Measurements from ENCODE around the gene TNFSF8.

The TNFSF8 gene

GRCh38 chr9:114965564-114965963 is 35.2 kb upstream of the TNFSF8 start (continued):
- TF ChIP-seq ZFP41 (tag by site-specific recombination; IDR thresholded peaks at IDR 0.05; ENCODE audit: borderline replicate concordance) (no peak), ZFP69B (tag by site-specific recombination; IDR thresholded peaks at IDR 0.05) (no peak), ZNF580 (tag by site-specific recombination; IDR thresholded peaks at IDR 0.05) (no peak), ZNF544 (tag by site-specific recombination; IDR thresholded peaks at IDR 0.05) (no peak), ZSCAN16 (tag by site-specific recombination; IDR thresholded peaks at IDR 0.05) (no peak), ZNF555 (tag by site-specific recombination; conservative IDR thresholded peaks at IDR 0.05) (no peak)

- ChIA-PET POLR2A (no interaction called here), CTCF (no interaction called here)
- no peaks in the 10 kb centered on the region for H3K4me1 ChIP-seq (ENCODE audit: control insufficient read depth, insufficient read depth, low read length)
- no peak overlapping the region for H3K4me3 ChIP-seq (ENCODE audit: low read depth, low read length)
- no peaks in the 10 kb centered on the region for H3K36me3 ChIP-seq (ENCODE audit: control insufficient read depth in 2 of 2, insufficient read depth in 1 of 2, low read length in 2 of 2)
- no peaks in the 10 kb centered on the region for H3K9me3 ChIP-seq (ENCODE audit: control insufficient read depth, insufficient read depth, low read depth, low read length)
- no peak overlapping the region for H3K27ac ChIP-seq (ENCODE audit: extremely low read depth, low read depth, low read length)
- TF ChIP-seq SETDB1 (IDR thresholded peaks at IDR 0.05; ENCODE audit: insufficient read length, low read length), result peak; percentile 84
- TF ChIP-seq, protein P1, sequence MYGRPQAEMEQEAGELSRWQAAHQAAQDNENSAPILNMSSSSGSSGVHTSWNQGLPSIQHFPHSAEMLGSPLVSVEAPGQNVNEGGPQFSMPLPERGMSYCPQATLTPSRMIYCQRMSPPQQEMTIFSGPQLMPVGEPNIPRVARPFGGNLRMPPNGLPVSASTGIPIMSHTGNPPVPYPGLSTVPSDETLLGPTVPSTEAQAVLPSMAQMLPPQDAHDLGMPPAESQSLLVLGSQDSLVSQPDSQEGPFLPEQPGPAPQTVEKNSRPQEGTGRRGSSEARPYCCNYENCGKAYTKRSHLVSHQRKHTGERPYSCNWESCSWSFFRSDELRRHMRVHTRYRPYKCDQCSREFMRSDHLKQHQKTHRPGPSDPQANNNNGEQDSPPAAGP (tag by site-specific recombination; IDR thresholded peaks at IDR 0.05), result no peak
Observed at GRCh38 chr9:114962809-114963208, 32.4 kb upstream of the TNFSF8 start.

DNA sequence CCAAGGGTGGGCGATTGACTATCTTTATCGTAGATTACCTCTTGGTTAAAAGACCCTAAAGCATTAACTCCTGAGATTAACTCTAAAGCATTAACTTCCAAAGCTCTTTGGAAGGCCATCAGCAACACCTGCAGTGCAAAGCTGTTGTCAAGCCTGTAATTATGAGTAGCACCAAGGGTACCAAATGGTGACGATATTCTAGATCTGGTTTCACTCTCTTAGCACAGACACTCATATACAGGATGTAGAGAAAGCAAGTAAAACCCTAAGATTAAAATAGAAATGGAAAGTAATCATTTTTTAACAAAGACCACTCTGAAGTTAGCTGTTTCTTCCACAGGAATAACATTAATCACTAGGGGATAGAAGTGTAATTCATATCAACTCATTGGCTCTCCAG is 29.9 kb upstream of the TNFSF8 start:
- Histone ChIP-seq H3K9me3 (ENCODE audit: control insufficient read depth, insufficient read depth, low read depth, low read length) (no peaks in the 10 kb centered on the region), H3K27ac (ENCODE audit: extremely low read depth, low read depth, low read length) (no peak overlapping the region), H3K36me3 (ENCODE audit: control insufficient read depth in 2 of 2, insufficient read depth in 1 of 2, low read length in 2 of 2) (no peaks in the 10 kb centered on the region), H3K4me3 (ENCODE audit: low read depth, low read length) (no peak overlapping the region), H3K4me1 (ENCODE audit: control insufficient read depth, insufficient read depth, low read length) (no peaks in the 10 kb centered on the region)
- ChIA-PET POLR2A (no interaction called here), CTCF (no interaction called here)
- TF ChIP-seq SP7 (tag by site-specific recombination; IDR thresholded peaks at IDR 0.05) (no peak), MEIS1 (CRISPR knock-in tag; IDR thresholded peaks at IDR 0.05; ENCODE audit: borderline replicate concordance) (no peak), ZBTB20 (tag by site-specific recombination; IDR thresholded peaks at IDR 0.05) (no peak), ZNF488 (tag by site-specific recombination; IDR thresholded peaks at IDR 0.05) (no peak), MYNN (tag by site-specific recombination; IDR thresholded peaks at IDR 0.05; ENCODE audit: borderline replicate concordance) (no peak), ZNF426 (tag by site-specific recombination; IDR thresholded peaks at IDR 0.05) (no peak), ZNF76 (tag by site-specific recombination; IDR thresholded peaks at IDR 0.05; ENCODE audit: borderline replicate concordance, low read depth) (no peak), ZNF555 (tag by site-specific recombination; conservative IDR thresholded peaks at IDR 0.05) (no peak), ZNF449 (tag by site-specific recombination; IDR thresholded peaks at IDR 0.05) (no peak), ZBTB7A (tag by site-specific recombination; IDR thresholded peaks at IDR 0.05; ENCODE audit: low read depth) (no peak), ZNF658 (tag by site-specific recombination; IDR thresholded peaks at IDR 0.05) (no peak), KLF7 (tag by site-specific recombination; IDR thresholded peaks at IDR 0.05; ENCODE audit: borderline replicate concordance) (no peak), PRDM4 (tag by site-specific recombination; IDR thresholded peaks at IDR 0.05) (no peak), ZFP69B (tag by site-specific recombination; IDR thresholded peaks at IDR 0.05) (no peak), SP2 (tag by site-specific recombination; IDR thresholded peaks at IDR 0.05) (no peak), REPIN1 (tag by site-specific recombination; IDR thresholded peaks at IDR 0.05; ENCODE audit: low read depth) (no peak)
- TF ChIP-seq, protein P2, sequence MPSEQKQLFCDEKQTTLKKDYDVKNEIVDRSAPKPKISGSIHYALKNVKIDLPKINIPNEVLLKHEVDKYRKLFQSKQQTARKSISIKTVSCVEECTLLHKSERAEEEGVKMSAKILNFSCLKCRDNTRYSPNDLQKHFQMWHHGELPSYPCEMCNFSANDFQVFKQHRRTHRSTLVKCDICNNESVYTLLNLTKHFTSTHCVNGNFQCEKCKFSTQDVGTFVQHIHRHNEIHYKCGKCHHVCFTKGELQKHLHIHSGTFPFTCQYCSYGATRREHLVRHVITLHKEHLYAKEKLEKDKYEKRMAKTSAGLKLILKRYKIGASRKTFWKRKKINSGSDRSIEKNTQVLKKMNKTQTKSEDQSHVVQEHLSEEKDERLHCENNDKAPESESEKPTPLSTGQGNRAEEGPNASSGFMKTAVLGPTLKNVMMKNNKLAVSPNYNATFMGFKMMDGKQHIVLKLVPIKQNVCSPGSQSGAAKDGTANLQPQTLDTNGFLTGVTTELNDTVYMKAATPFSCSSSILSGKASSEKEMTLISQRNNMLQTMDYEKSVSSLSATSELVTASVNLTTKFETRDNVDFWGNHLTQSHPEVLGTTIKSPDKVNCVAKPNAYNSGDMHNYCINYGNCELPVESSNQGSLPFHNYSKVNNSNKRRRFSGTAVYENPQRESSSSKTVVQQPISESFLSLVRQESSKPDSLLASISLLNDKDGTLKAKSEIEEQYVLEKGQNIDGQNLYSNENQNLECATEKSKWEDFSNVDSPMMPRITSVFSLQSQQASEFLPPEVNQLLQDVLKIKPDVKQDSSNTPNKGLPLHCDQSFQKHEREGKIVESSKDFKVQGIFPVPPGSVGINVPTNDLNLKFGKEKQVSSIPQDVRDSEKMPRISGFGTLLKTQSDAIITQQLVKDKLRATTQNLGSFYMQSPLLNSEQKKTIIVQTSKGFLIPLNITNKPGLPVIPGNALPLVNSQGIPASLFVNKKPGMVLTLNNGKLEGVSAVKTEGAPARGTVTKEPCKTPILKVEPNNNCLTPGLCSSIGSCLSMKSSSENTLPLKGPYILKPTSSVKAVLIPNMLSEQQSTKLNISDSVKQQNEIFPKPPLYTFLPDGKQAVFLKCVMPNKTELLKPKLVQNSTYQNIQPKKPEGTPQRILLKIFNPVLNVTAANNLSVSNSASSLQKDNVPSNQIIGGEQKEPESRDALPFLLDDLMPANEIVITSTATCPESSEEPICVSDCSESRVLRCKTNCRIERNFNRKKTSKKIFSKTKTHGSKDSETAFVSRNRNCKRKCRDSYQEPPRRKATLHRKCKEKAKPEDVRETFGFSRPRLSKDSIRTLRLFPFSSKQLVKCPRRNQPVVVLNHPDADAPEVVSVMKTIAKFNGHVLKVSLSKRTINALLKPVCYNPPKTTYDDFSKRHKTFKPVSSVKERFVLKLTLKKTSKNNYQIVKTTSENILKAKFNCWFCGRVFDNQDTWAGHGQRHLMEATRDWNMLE (tag by site-specific recombination; conservative IDR thresholded peaks at IDR 0.05; ENCODE audit: low read depth), result no peak
